GM23338 (cell line): ENCODE measurements around the gene ATP6V1F. TPM values are rescaled to one million over a fixed set of nuclear protein-coding genes. Genes with fewer than 3 reads are reported as not detected.

ENCODE experiments used
- ATAC-seq: fragments of 200-7000 bp; cut with Tn5 transposase; 3 replicates; pipeline ENCODE4 v1.9.1; 2020
- DNase-seq: peaks from one replicate; pipeline ENCODE4 v3.0.0-alpha.2; 2015; ENCODE audit warnings: low spot score
- H2AFZ ChIP-seq: fragments of 200-600 bp; sonication (generic); 2 replicates; pipeline ENCODE4 v1.8.0; 2016; ENCODE audit warnings: antibody characterized with exemption, mild to moderate bottlenecking, moderate library complexity
- H3F3A ChIP-seq: fragments of 200-600 bp; sonication (generic); replicated peaks from 2 replicates; pipeline ENCODE4 v1.8.0; 2017; ENCODE audit warnings: antibody characterized with exemption, mixed run types, low read depth
- H3K27ac ChIP-seq: fragments of 200-600 bp; sonication (generic); 2 replicates; pipeline ENCODE4 v1.6.1; 2016; ENCODE audit warnings: low read depth
- H3K27me3 ChIP-seq: fragments of 200-600 bp; sonication (generic); 2 replicates; pipeline ENCODE4 v1.8.0; 2016; ENCODE audit warnings: mild to moderate bottlenecking, mixed run types, moderate library complexity; ENCODE audit not compliant: insufficient read depth
- H3K36me3 ChIP-seq: fragments of 200-600 bp; sonication (generic); 2 replicates; pipeline ENCODE4 v1.8.0; 2016; ENCODE audit warnings: mild to moderate bottlenecking; ENCODE audit not compliant: insufficient read depth
- H3K4me1 ChIP-seq: fragments of 200-600 bp; sonication (generic); 2 replicates; pipeline ENCODE4 v1.8.0; 2016; ENCODE audit warnings: mild to moderate bottlenecking, moderate library complexity; ENCODE audit not compliant: insufficient read depth
- H3K4me2 ChIP-seq: fragments of 200-600 bp; sonication (generic); 2 replicates; pipeline ENCODE4 v1.7.1; 2017; ENCODE audit warnings: mixed run types
- H3K4me3 ChIP-seq: fragments of 200-600 bp; sonication (generic); 2 replicates; pipeline ENCODE4 v1.6.1; 2016; ENCODE audit warnings: mixed run types
- H3K79me2 ChIP-seq: fragments of 200-600 bp; sonication (generic); replicated peaks from 2 replicates; pipeline ENCODE4 v1.8.0; 2017; ENCODE audit warnings: mild to moderate bottlenecking; ENCODE audit not compliant: insufficient read depth
- H3K9me2 ChIP-seq: fragments of 200-600 bp; sonication (generic); 2 replicates; pipeline ENCODE4 v1.8.0; 2017; ENCODE audit not compliant: insufficient read depth
- H4K20me1 ChIP-seq: fragments of 200-600 bp; sonication (generic); replicated peaks from 2 replicates; pipeline ENCODE4 v1.8.0; 2017; ENCODE audit warnings: mild to moderate bottlenecking; ENCODE audit not compliant: insufficient read depth
- H3K27ac Mint-ChIP-seq: 2 replicates; pipeline ENCODE4 v1.8.0; 2020; ENCODE audit warnings: inconsistent platforms, mild to moderate bottlenecking, moderate library complexity, mixed read lengths
- H3K27me3 Mint-ChIP-seq: 3 replicates; pipeline ENCODE4 v1.8.0; 2022; ENCODE audit warnings: low read depth, mild to moderate bottlenecking, moderate library complexity, mixed read lengths, inconsistent platforms; ENCODE audit not compliant: insufficient read depth, poor library complexity
- H3K36me3 Mint-ChIP-seq: 3 replicates; pipeline ENCODE4 v1.8.0; 2021; ENCODE audit warnings: low read depth, mild to moderate bottlenecking, inconsistent platforms, moderate library complexity, mixed read lengths
- H3K4me1 Mint-ChIP-seq: 3 replicates; pipeline ENCODE4 v1.8.0; 2020; ENCODE audit warnings: mild to moderate bottlenecking, inconsistent platforms, mixed read lengths
- H3K4me3 Mint-ChIP-seq: 3 replicates; pipeline ENCODE4 v1.8.0; 2021; ENCODE audit warnings: moderate library complexity, mild to moderate bottlenecking, inconsistent platforms, mixed read lengths
- H3K9me3 Mint-ChIP-seq: 3 replicates; pipeline ENCODE4 v1.8.0; 2020; ENCODE audit warnings: moderate library complexity, mild to moderate bottlenecking, inconsistent platforms, mixed read lengths
- CREB1 ChIP-seq: fragments of 250-450 bp; sonication (Bioruptor Pico); IDR thresholded peaks from 2 replicates; pipeline ENCODE4 v1.5.0; 2020; ENCODE audit warnings: low read depth, mild to moderate bottlenecking, moderate library complexity
- CTCF ChIP-seq, 2 experiments: fragments of 200-600 bp in 1 of 2; sonication (generic) in 1 of 2; conservative IDR thresholded peaks; 2 replicates each; pipeline versions ENCODE4 v1.5.1 to v1.6.1; 2016 to 2017; ENCODE audit warnings: antibody characterized with exemption in 2 of 2, low read depth in 2 of 2, mild to moderate bottlenecking in 2 of 2, moderate library complexity in 1 of 2
- POLR2AphosphoS5 ChIP-seq: IDR thresholded peaks from 2 replicates; pipeline ENCODE4 v1.6.1; 2016; ENCODE audit warnings: antibody characterized with exemption, low read depth
- REST ChIP-seq: IDR thresholded peaks from one replicate; pipeline ENCODE4 v1.6.1; 2018; ENCODE audit warnings: antibody characterized with exemption; ENCODE audit not compliant: unreplicated experiment
- ZNF114 ChIP-seq: fragments of 250-450 bp; sonication (Bioruptor Pico); IDR thresholded peaks from 2 replicates; pipeline ENCODE4 v1.5.0; 2020; ENCODE audit warnings: mild to moderate bottlenecking, moderate library complexity
- ZNF331 ChIP-seq: fragments of 250-450 bp; sonication (Bioruptor Pico); IDR thresholded peaks from 2 replicates; pipeline ENCODE4 v1.5.0; 2020; ENCODE audit warnings: low read depth, mild to moderate bottlenecking, moderate library complexity
- polyA plus RNA-seq: library from polyadenylated mRNA; unstranded; fragments of >200 nt; fragmentation: Nextera tagmentation; extraction: Ambion mirVana; gene quantifications from 2 replicates; pipeline ENCODE4 v1.2.1, GENCODE V29; 2016
- total RNA-seq: library from RNA; depleted of rRNA; stranded (reverse); fragments of >200 nt; shearing (Covaris generic); gene quantifications from 2 replicates; pipeline ENCODE4 v1.2.3, GENCODE V29; 2014

Gene ATP6V1F
- total and polyA plus RNA-seq, 2 experiments from 2014 or later = 66.5 to 271 TPM

DNA sequence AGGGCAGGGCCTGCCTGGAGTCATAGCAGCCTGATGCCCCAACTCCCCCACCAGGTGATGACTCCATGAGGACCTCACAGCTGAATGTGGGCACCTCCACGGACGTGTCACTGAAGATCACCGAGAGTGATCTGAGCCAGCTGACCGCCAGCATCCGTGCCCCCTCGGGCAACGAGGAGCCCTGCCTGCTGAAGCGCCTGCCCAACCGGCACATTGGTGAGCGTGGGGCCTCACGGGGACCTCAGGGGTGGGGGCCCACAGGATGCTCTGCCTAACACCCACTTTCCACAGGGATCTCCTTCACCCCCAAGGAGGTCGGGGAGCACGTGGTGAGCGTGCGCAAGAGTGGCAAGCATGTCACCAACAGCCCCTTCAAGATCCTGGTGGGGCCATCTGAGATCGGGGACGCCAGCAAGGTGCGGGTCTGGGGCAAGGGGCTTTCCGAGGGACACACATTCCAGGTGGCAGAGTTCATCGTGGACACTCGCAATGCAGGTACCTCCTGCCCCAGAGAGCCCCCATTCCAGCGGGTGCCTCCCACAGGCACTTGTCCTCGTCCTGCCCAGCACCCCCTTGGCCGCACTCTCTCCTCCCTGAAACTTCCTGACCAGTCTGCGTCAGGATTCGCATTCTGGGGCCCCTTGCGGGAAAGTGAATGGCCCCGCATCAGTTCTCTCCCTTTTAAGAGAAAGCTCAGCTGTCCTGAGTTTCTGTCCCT, 10.0 kb upstream of the ATP6V1F start:
- Histone ChIP-seq H3K4me2 (no peak overlapping the region), H3K27ac (no peak overlapping the region), H3K4me1 (no peaks in the 10 kb centered on the region), H3F3A (no peaks in the 10 kb centered on the region), H2AFZ (no peak overlapping the region), H3K4me3 (no peak overlapping the region), H3K36me3 (no peaks in the 10 kb centered on the region), H3K27me3 (no peaks in the 10 kb centered on the region), H3K9me2 (no peaks in the 10 kb centered on the region), H4K20me1 (no peaks in the 10 kb centered on the region), H3K79me2 (no peaks in the 10 kb centered on the region)
- ATAC-seq = no peak
- DNase-seq = no peak
- no peak overlapping the region for H3K27ac Mint-ChIP-seq
- no peaks in the 10 kb centered on the region; the same call in 2 of the 3 replicates for H3K4me1 Mint-ChIP-seq
- H3K27me3 Mint-ChIP-seq = peaks cover 9% of the 10 kb centered on the region
- H3K36me3 Mint-ChIP-seq = no peaks in the 10 kb centered on the region
- TF ChIP-seq ZNF331 (no peak), ZNF114 (no peak), REST (no peak)
- H3K9me3 Mint-ChIP-seq = no peaks in the 10 kb centered on the region
- H3K4me3 Mint-ChIP-seq = no peak overlapping the region

- no peak overlapping the region for H3K4me2 ChIP-seq
- no peaks in the 10 kb centered on the region for H4K20me1 ChIP-seq
- no peaks in the 10 kb centered on the region for H3K9me3 Mint-ChIP-seq
- no peaks in the 10 kb centered on the region for H3K9me2 ChIP-seq
- H3K27me3 ChIP-seq = no peaks in the 10 kb centered on the region
- H3K27me3 Mint-ChIP-seq = peaks cover 7% of the 10 kb centered on the region
- DNase-seq (no peak), ATAC-seq (no peak)
- no peaks in the 10 kb centered on the region for H3K79me2 ChIP-seq
- H3K4me3 ChIP-seq = no peak overlapping the region
- no peaks in the 10 kb centered on the region for H3K36me3 ChIP-seq
- no peaks in the 10 kb centered on the region; the same call in 2 of the 3 replicates for H3K4me1 Mint-ChIP-seq
- no peak overlapping the region for H3K27ac ChIP-seq
- H3K27ac Mint-ChIP-seq = no peak overlapping the region
- TF ChIP-seq CTCF (conservative IDR thresholded peaks at IDR 0.05; ENCODE audit: low read depth in 2 of 2) = no peak
- TF ChIP-seq ZNF114 = no peak
- no peak for TF ChIP-seq CREB1
- TF ChIP-seq POLR2AphosphoS5 = no peak
- no peak for TF ChIP-seq REST
- no peaks in the 10 kb centered on the region for H3K4me1 ChIP-seq
- no peak overlapping the region for H3K4me3 Mint-ChIP-seq
- no peaks in the 10 kb centered on the region for H3F3A ChIP-seq
- H3K36me3 Mint-ChIP-seq = no peaks in the 10 kb centered on the region
- no peak overlapping the region for H2AFZ ChIP-seq
Measured at GRCh38 chr7:128853799-128854198, 8.9 kb upstream of the ATP6V1F start.
